Activated CD4-positive, alpha-beta T cell treated with anti-CD3 and anti-CD28 coated beads, Interleukin-2, amount 50 U/mL, for 48 hours (primary cell): ENCODE results near the gene CLCN7.

Experiments used
- DNase-seq, 2 experiments: peaks; one replicate each; pipeline ENCODE4 v3.0.0-alpha.2; 2020

The CLCN7 gene

GRCh38 chr16:1474796-1475551 lies at the start of gene CLCN7:
CLCN7 (minus strand) TSS chr16:1475028; CDS start chr16:1474974, 54 bp downstream.
- peak; percentile 87 to 90 for DNase-seq

DNA sequence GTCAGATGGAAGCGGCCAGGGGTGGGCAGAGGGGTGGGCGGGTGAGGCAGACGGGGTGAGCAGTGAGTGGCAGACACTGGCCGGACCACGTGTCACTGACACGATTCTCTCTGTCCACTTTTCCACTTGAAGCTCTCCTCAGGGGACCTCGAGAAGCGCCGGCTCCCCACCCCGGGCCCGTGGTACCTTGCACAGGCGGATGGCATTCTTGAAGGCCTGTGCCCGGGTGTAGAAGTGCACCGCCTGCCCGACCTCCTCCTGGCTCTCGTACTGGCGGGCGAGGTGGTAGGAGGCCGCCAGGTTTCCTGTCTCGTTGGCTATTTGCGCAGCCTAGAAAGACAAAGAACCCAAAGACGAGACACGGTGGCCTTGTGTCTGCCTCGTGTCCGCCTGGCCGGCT lies 49.5 kb upstream of the CLCN7 start:
- no peak for DNase-seq

DNA sequence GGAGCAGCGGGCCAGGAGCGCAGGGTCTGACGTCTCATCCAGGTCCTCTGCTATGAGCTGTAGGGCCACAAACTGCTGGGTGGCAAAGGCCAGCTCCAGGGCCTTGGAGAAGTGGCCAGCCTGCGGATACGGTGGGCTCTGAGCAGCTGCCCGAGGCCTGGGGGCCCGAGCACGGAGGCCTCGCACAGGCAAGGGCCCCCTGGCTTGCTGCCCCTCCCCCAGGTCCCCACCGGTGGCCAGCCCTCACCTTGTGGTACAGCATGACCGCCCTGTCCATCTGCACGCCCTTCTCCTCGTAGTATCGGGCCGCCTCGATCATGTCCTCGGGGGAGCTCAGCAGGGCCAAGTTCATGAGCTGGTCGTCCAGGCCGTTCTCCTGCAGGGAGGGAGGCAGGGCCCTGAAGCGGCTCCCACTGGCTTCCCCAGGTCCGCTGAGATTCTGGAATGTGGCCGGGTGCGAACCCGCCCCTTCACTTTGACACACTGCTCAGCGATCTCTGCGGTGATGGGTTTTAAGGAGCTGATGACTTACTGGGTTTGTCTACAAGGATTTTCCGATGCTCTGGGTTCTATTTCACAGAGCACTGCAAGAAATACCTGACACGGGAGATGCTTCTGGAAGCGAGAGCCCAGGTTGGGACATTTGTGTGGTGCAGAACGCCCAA lies 48.9 kb upstream of the CLCN7 start:
- DNase-seq, result no peak

DNA sequence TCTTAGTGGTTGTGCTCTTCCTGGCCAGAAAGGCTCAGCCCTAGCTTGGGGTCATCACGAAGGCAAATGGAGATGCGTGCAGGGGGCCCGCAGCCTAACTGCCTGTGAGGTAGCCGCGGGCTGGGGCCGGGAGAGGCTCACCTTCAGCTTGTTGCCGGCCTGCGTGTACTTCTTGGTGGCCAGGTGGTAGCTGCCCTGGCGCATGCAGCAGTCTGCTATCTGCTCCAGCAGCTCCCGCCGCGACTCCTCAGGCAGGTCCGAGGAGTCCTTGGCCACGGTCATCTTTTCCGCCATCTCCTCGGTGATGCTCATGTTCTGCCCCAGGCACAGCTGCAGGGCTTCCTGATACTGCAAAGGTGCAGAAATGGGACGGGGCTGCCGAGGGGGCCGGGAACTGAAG lies 45.6 kb upstream of the CLCN7 start:
- DNase-seq, result no peak

DNA sequence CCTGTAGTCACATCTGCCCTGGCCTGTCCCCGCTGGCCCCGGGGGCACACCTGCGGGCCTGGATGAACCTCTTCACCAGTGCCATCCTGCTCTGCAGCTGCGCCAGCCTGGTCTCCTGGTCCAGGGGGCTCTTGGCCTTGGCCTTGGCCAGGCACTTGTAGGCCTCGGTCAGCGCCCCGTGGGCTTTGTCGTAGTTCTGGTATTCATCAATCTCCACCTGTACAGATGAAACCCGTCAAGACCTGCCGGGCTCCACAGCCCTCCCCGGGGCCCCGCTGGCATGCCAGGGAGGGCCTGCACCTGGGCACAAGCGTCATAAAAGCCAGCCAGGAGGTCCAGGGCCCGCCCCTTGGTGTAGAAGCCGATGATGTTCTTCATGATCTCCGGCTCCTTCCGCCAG lies 45.0 kb upstream of the CLCN7 start:
- no peak for DNase-seq

GRCh38 chr16:1518626-1519135 lies 43.9 kb upstream of the CLCN7 start:
- no peak for DNase-seq

DNA sequence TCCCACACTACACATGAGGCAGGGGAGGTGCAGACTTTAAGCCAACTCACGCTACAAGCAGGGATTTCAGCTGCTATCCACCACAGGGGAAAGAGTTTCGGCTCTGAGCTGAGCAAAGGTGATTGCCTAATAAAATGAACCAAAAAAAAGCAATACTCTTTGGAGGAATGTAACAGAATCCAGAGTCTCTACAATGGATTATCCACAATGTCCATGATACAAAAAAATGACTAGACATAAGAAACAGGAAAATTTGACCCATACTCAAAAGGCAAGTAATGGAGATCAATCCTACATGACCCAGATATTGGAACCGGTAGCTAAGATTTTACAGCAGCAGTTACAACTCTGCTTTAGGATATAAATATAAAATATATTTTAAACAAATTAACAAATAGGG lies 39.7 kb upstream of the CLCN7 start:
- no peak for DNase-seq

DNA sequence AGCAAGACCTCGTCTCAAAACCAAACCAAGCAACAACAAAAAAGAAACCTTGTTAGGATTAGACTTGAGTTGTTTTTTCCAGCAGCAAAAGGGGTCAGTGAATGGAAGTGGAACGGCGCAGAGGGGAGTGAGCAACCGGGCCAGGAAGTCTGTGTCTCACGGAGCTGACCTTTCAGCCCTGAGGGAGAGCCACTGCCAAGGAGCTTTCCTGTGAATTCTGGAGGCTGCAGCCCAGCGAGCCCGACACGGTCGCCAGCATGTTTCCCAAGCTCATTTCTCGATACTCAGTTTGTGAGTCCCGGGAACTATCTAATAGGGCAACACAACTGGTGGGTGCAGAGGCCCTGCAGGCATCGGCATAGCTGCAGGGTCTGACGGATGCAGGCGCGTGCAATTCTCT lies 37.9 kb upstream of the CLCN7 start:
- no peak for DNase-seq

DNA sequence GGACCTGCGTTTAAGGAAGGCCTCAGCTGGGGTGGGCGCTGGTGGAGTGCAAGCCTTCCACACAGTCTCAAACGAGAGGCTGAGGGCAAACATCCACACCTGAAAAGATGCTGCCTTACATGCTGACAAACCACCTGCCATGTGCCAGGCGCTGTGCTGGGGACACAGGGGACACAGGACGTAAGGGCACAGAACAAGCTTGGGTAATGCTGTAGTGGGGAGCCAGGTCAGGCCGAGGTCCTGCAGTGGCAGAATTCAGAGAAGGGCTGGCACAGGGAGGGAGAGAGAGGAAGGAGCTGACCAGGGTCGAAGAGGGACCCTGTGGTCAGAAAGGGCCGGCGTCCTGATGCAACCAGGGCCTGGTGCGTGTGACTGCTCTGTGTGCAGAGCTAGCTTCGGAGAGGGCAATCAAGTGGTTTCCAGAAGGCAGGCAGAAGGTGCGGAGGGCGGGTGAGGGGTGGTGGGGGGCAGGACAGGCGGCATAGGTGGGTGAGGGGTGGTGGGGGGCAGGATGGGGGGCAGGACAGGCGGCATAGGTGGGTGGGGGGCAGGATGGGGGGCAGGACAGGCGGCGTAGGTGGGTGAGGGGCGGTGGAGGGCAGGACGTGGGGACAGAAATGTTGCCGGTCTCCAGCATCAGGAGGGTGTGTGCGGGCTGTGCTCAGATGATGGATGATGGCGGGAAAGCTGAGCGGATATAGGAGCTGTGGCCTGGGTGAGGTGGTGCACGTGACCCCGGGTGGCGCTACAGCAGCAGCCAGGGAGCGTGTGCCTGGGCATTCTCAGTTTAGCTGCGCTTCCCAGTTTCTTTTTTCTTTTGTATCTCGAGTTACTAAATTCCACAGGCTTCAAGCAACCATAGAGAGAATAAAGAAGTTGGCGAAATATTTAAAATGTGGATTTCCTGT lies 37.1 kb upstream of the CLCN7 start:
- DNase-seq, result no peak

GRCh38 chr16:1510941-1511351 lies 36.1 kb upstream of the CLCN7 start:
- DNase-seq, result no peak

DNA sequence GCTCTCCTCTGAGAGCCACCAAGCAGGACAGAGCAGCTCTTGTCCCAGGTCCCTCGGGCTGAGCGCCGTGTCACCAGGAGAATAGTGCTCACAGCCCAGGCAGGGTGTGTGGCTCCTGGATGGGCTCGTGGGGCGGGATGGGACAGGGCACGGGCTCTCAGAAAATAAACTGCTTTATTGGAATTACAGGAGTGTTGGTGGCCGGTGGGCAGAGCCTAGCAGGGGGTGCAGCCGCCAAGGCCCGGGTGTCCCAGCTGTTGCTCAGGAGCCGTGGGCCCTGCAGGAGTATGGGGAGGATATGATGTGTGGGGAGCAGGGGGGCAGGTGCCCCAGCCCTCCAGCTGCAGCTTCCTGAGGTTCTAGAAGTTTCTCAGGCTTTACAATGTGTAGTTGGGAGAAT lies 35.4 kb upstream of the CLCN7 start:
- no peak for DNase-seq

DNA sequence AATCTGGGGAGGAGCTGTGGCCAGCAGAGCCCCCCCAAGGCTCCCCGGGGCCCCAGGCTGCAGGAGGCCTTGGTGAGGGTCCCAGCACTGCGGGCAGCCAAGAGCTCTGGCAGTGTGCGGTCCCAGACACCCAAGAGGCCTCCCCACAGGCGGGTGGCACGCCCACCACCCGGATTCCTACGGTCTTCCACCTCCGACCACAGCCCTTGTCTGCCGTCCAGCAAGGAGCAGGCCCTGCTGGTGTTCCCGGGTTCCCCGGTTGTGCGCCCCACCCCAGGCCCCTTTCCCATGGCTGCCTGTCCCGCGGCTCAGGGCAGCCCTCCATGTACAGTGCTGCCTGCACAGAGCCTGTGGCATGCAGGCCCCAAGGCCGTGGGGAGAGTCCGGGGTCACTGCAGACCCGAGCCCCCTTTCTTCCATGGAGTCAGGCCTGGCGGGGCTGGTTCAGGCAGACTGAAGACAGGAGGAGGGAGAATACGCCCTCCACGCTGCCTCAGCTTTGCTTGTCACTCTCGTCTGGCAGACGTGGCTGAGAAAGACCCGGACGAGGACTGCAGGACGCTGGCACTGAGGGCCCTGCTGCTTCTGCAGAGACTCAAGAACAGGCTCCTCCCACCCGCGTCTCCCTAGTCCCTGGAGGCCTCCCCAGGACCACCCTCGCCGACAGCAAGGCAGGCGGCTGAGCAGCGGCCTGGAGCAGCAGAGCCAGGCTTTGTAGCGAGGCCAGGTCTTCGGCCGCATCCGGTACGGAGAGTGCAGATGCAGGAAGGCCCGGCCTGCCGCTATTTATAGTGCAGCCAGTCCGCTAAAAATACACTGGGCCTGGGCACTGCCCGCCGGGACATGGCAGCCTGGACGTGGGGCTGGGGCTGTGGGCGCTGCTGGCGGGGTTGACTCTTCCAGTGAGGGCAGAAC lies 34.7 kb upstream of the CLCN7 start:
- DNase-seq, result no peak

DNA sequence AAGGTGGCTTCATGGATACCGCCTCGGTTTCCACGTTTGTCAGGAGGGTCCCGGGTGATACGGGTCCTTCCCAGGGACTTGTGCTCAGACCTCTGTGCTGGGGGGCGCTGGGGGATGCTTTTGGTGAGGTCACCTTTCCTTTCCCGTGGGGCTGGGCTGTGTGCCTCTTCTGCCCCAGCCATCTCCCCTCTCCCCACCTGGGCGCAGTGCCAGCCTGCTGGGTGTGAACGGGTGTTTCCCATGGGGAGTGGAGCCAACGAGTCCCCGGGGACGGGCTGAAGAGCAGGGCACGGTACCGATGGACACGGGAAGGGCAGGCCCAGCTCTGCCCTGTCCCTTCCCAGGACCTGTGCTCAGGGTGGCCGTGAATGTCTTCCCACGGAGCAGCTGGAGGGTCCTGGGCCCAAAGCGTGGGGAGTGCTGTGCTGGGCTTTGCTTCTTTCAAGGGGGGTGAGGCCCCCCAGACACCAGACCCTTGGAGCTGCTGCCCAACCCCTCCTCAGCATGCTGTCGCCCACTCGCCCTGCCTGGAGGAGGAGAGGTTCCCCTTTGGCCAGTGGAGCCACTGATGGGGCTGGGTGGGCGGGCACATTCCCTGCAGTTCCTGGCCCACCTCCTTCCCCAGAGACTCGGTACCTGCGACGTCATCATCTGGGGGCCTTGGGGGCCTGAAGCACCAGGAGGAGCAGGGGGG lies 33.8 kb upstream of the CLCN7 start:
- no peak for DNase-seq

DNA sequence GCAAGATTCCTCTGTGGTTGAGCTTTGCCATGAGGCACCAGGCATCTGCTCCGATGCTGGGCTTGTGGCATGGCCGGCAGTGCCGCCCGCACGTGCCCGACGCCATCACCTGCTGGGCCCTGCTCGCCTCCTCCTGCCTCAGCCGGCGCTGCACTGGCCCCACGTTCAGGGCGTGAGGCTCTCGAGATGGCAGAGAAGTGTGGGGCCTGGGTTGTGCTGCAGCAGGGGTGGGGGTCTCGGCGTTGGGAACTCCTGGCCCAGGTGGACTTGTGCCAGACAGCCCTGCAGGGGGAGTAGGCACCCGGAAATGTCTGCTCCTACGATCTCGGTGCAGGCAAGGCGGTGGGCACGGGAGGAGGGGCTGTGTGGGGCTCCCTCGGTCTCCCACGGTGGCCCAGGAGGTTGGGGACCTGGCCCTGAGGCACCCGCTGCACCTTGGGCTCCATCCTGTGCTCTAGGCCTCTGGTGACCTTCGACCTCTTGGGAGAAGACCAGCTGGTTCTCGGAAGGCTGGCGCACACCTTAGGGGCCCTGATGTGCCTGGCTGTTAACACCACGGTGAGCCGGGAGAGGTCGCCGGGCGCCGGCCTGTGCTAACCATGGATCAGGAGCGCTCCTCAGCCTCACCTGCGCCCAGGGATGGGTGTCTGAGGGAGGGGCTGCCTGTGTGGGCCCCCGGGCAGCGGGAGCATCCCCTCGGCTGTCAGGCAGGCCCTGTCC lies 31.8 kb upstream of the CLCN7 start:
- DNase-seq, result no peak

GRCh38 chr16:1505912-1506311 lies 31.1 kb upstream of the CLCN7 start:
- no peak for DNase-seq

GRCh38 chr16:1505073-1505844 lies 30.4 kb upstream of the CLCN7 start:
- DNase-seq, result no peak

DNA sequence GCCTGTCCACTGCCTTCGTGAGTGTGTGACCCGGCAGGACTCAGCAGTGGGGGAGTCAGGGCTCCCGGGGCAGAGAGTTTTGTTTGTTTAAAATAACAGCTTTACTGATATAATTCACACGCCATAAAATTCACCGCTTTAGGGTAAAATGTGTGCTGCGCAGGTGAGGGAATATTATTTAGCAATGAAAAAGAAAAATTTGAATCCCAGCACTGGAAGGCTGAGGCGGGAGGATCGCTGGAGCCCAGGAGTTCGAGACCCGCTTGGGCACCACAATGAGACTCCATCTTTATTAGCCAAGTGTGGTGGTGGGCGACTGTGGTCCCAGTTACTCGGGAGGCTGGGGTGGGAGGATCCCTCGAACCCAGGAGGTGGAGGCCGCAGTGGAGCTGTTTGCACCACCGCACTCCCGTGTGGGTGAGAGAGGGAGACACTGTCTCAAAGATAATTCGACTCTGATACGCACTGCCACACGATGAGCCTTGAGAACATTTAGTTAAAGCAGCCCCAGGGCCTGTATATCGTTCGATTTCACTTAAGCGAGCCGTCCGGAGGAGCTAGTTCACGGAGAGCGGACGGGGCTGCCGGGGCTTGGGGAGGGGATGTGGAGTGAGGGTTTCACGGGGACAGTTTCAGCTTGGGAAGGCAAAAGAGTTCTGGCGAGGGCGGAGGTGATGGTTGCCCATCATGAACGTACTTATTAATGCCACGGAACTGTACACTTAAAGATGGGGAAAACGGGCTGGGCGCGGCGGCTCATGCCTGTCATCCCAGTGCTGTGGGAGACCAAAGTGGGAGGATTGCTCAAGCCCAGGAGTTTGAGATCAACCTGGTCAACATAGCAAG lies 28.5 kb upstream of the CLCN7 start:
- no peak for DNase-seq

- DNase-seq, result no peak
These were observed 27.5 kb upstream of the CLCN7 start for GRCh38 chr16:1502092-1503004.
